ENCODE results near the gene NSMCE3. TPM values are rescaled to one million over a fixed set of nuclear protein-coding genes. Genes with fewer than 3 reads are reported as not detected.

The NSMCE3 gene
- total RNA-seq, 1 donor from 2014 or later: 16.1 TPM

GRCh38 chr15:29244123-29244522 lies 25.5 kb downstream of the NSMCE3 start:
- H4K20me1 ChIP-seq (ENCODE audit: low read depth): no peaks in the 10 kb centered on the region
- Mint-ChIP-seq H3K4me3 (no peak overlapping the region), H3K4me1 (peaks cover 21% of the 10 kb centered on the region), H3K9me3 (no peaks in the 10 kb centered on the region), H3K27ac (no peak overlapping the region), H3K27me3 (ENCODE audit: insufficient read depth, low read depth) (peaks cover 2% of the 10 kb centered on the region), H3K36me3 (no peaks in the 10 kb centered on the region)
- no peak overlapping the region for H3K4me2 ChIP-seq
- no peak for DNase-seq (ENCODE audit: low spot score)
- no peaks in the 10 kb centered on the region for H3K36me3 ChIP-seq
- no peaks in the 10 kb centered on the region for H3F3A ChIP-seq (ENCODE audit: low read depth)
- H3K27ac ChIP-seq: no peak overlapping the region
- no peak overlapping the region for H3K4me3 ChIP-seq
- H3K9me3 ChIP-seq (ENCODE audit: low read depth): no peaks in the 10 kb centered on the region
- H2AFZ ChIP-seq (replicated peaks): no peak overlapping the region
- no peaks in the 10 kb centered on the region for H3K4me1 ChIP-seq
- H3K9ac ChIP-seq: no peak overlapping the region
- H3K79me2 ChIP-seq (ENCODE audit: low read depth): no peaks in the 10 kb centered on the region
- TF ChIP-seq EZH2phosphoT487 (IDR thresholded peaks at IDR 0.05) (no peak), EZH2 (IDR thresholded peaks at IDR 0.05) (no peak), CTCF (IDR thresholded peaks at IDR 0.05) (no peak)
- H3K27me3 ChIP-seq: no peaks in the 10 kb centered on the region

GRCh38 chr15:29242456-29243242 lies 27.0 kb downstream of the NSMCE3 start:
- Mint-ChIP-seq H3K27ac (peak overlapping the region; percentile 19), H3K36me3 (no peaks in the 10 kb centered on the region), H3K27me3 (ENCODE audit: insufficient read depth, low read depth) (peaks cover 4% of the 10 kb centered on the region), H3K9me3 (peaks cover 2% of the 10 kb centered on the region), H3K4me3 (no peak overlapping the region), H3K4me1 (peaks cover 22% of the 10 kb centered on the region)
- no peak for DNase-seq (ENCODE audit: low spot score)
- Histone ChIP-seq H3K4me1 (no peaks in the 10 kb centered on the region), H3K4me2 (no peak overlapping the region), H4K20me1 (ENCODE audit: low read depth) (no peaks in the 10 kb centered on the region), H3K4me3 (no peak overlapping the region), H3K9ac (no peak overlapping the region), H3K27me3 (no peaks in the 10 kb centered on the region), H3K36me3 (no peaks in the 10 kb centered on the region), H3K9me3 (ENCODE audit: low read depth) (no peaks in the 10 kb centered on the region), H2AFZ (replicated peaks) (no peak overlapping the region), H3K27ac (no peak overlapping the region), H3K79me2 (ENCODE audit: low read depth) (no peaks in the 10 kb centered on the region), H3F3A (ENCODE audit: low read depth) (no peaks in the 10 kb centered on the region)
- TF ChIP-seq CTCF (IDR thresholded peaks at IDR 0.05) (no peak), EZH2 (IDR thresholded peaks at IDR 0.05) (no peak), EZH2phosphoT487 (IDR thresholded peaks at IDR 0.05) (no peak)

GRCh38 chr15:29241207-29241606 lies 28.4 kb downstream of the NSMCE3 start:
- H3K9me3 Mint-ChIP-seq: peaks cover 3% of the 10 kb centered on the region
- H3K36me3 Mint-ChIP-seq: no peaks in the 10 kb centered on the region
- Histone ChIP-seq H3K4me3 (no peak overlapping the region), H3K4me2 (no peak overlapping the region), H3K9me3 (ENCODE audit: low read depth) (no peaks in the 10 kb centered on the region), H3K36me3 (no peaks in the 10 kb centered on the region), H4K20me1 (ENCODE audit: low read depth) (no peaks in the 10 kb centered on the region), H3K4me1 (no peaks in the 10 kb centered on the region), H3K27me3 (no peaks in the 10 kb centered on the region), H2AFZ (replicated peaks) (no peak overlapping the region), H3K79me2 (ENCODE audit: low read depth) (no peaks in the 10 kb centered on the region), H3K9ac (no peak overlapping the region), H3F3A (ENCODE audit: low read depth) (no peaks in the 10 kb centered on the region), H3K27ac (no peak overlapping the region)
- peaks cover 22% of the 10 kb centered on the region for H3K4me1 Mint-ChIP-seq
- DNase-seq (ENCODE audit: low spot score): no peak
- TF ChIP-seq EZH2phosphoT487 (IDR thresholded peaks at IDR 0.05): no peak
- no peak for TF ChIP-seq EZH2 (IDR thresholded peaks at IDR 0.05)
- TF ChIP-seq CTCF (IDR thresholded peaks at IDR 0.05): no peak
- peaks cover 4% of the 10 kb centered on the region for H3K27me3 Mint-ChIP-seq (ENCODE audit: insufficient read depth, low read depth)
- no peak overlapping the region for H3K27ac Mint-ChIP-seq
- no peak overlapping the region for H3K4me3 Mint-ChIP-seq

Measured in neural progenitor cell (in vitro differentiated cells).